HepG2 (cell line): ENCODE results near the gene IGSF21. TPM values are rescaled to one million over a fixed set of nuclear protein-coding genes. Genes with fewer than 3 reads are reported as not detected.

Experiments used
- ATAC-seq: fragments of 200-7000 bp; cut with Tn5 transposase; 3 replicates; pipeline ENCODE4 v1.9.1; 2020; ENCODE audit warnings: mild to moderate bottlenecking, moderate library complexity
- BruUV-seq: library from RNA; stranded (reverse); fragments of 400-500 nt; replicated peaks from 2 replicates; lab custom pipeline; 2021; lab: Mats Ljungman, UMichigan
- CTCF ChIA-PET: fragments of 300-600 bp; formaldehyde crosslinking; extraction: SDS; loops from one replicate; lab custom pipeline; 2021; ENCODE audit warnings: low total read pairs, inconsistent platforms, low intra/inter-chr PET ratio; lab: Yijun Ruan, JAX
- POLR2A ChIA-PET: fragments of 350-600 bp; sonication (Branson Sonifier 250); formaldehyde crosslinking; loops from one replicate; lab custom pipeline; 2020; ENCODE audit warnings: antibody characterized with exemption, inconsistent platforms; lab: Yijun Ruan, JAX
- DNase-seq: peaks from one replicate; pipeline ENCODE4 v3.0.0-alpha.2; 2015; ENCODE audit warnings: low spot score
- FAIRE-seq: peaks from 3 replicates; lab custom pipeline; 2011; peaks lifted over from hg19 to GRCh38; lab: Jason Lieb, UNC
- H2AFZ ChIP-seq: one replicate; pipeline ENCODE4 v1.6.1; 2011; ENCODE audit warnings: low read length, inconsistent platforms
- H3K27ac ChIP-seq: fragments of 300-600 bp; 3 replicates; pipeline ENCODE4 v1.8.0; 2011; ENCODE audit warnings: mixed run types, mild to moderate bottlenecking, mixed read lengths, low read length, inconsistent platforms; ENCODE audit not compliant: insufficient read depth; ENCODE audit errors: extremely low read length
- H3K27me3 ChIP-seq, 2 experiments: fragments of 200-600 bp in 1 of 2; 2 replicates in 1 of 2; 3 replicates in 1 of 2; pipeline versions ENCODE4 v1.6.0 to v1.8.0; 2011; ENCODE audit warnings: low read length in 2 of 2, mild to moderate bottlenecking in 2 of 2, moderate library complexity in 2 of 2, inconsistent platforms in 1 of 2; ENCODE audit not compliant: insufficient read depth in 2 of 2, control insufficient read depth in 1 of 2
- H3K36me3 ChIP-seq, 2 experiments: fragments of 200-600 bp in 1 of 2; replicated peaks in 1 of 2; 2 replicates in 1 of 2; 3 replicates in 1 of 2; pipeline versions ENCODE4 v1.5.1 to v1.8.0; 2011; ENCODE audit warnings: low read length in 2 of 2, inconsistent platforms in 1 of 2; ENCODE audit not compliant: insufficient read depth in 2 of 2, control insufficient read depth in 1 of 2
- H3K4me1 ChIP-seq: 2 replicates; pipeline ENCODE4 v1.5.1; 2012; ENCODE audit warnings: low read length, inconsistent platforms; ENCODE audit not compliant: insufficient read depth
- H3K4me2 ChIP-seq: 2 replicates; pipeline ENCODE4 v1.6.0; 2011; ENCODE audit warnings: low read depth, low read length, inconsistent platforms
- H3K4me3 ChIP-seq, 3 experiments: fragments of 200-600 bp in 1 of 3; sonication (generic), shearing (Covaris generic) in 1 of 3; replicated peaks in 1 of 3; 2 replicates each; pipeline ENCODE4 v1.5.1; 2011 to 2016; ENCODE audit warnings: low read length in 3 of 3, inconsistent platforms in 2 of 3, low read depth in 2 of 3, mild to moderate bottlenecking in 2 of 3, control low read depth in 1 of 3, mixed read lengths in 1 of 3; ENCODE audit not compliant: insufficient read depth in 1 of 3
- H3K79me2 ChIP-seq: one replicate; pipeline ENCODE4 v1.6.1; 2011; ENCODE audit warnings: low read length, inconsistent platforms; ENCODE audit not compliant: insufficient read depth
- H3K9ac ChIP-seq: 2 replicates; pipeline ENCODE4 v1.6.0; 2011; ENCODE audit warnings: mild to moderate bottlenecking, low read depth, low read length, inconsistent platforms; ENCODE audit not compliant: insufficient read depth
- H3K9me3 ChIP-seq: 2 replicates; pipeline ENCODE4 v1.5.1; 2012; ENCODE audit warnings: mild to moderate bottlenecking, low read length
- H4K20me1 ChIP-seq: 2 replicates; pipeline ENCODE4 v1.6.0; 2011; ENCODE audit warnings: inconsistent platforms, mild to moderate bottlenecking, low read length, moderate library complexity; ENCODE audit not compliant: insufficient read depth
- DMAP1 ChIP-seq: IDR thresholded peaks from 2 replicates; pipeline ENCODE4 v1.6.1; 2016
- IRF9 ChIP-seq: sonication (generic); formaldehyde crosslinking; IDR thresholded peaks from 2 replicates; pipeline ENCODE4 v1.8.0; 2022; ENCODE audit warnings: missing genetic modification reagents, mild to moderate bottlenecking, borderline replicate concordance
- JDP2 ChIP-seq: sonication (generic); formaldehyde crosslinking; IDR thresholded peaks from 2 replicates; pipeline ENCODE4 v1.8.1; 2022; ENCODE audit warnings: missing genetic modification reagents, borderline replicate concordance
- LCORL ChIP-seq, 2 experiments: fragments of 450-650 bp in 1 of 2; sonication (generic) in 1 of 2; formaldehyde crosslinking in 1 of 2; IDR thresholded peaks; 2 replicates each; pipeline versions ENCODE4 v1.5.0 to v1.6.1; 2017 to 2020; ENCODE audit warnings: antibody characterized with exemption in 1 of 2, missing genetic modification reagents in 1 of 2
- MTA1 ChIP-seq: sonication (generic); formaldehyde crosslinking; IDR thresholded peaks from 2 replicates; pipeline ENCODE4 v1.4.0; 2020; ENCODE audit warnings: missing genetic modification reagents, mild to moderate bottlenecking, borderline replicate concordance
- RNF2 ChIP-seq: fragments of 450-650 bp; conservative IDR thresholded peaks from 2 replicates; pipeline ENCODE4 v1.6.1; 2016; ENCODE audit warnings: low read depth
- SMARCC2 ChIP-seq: fragments of 450-650 bp; IDR thresholded peaks from 2 replicates; pipeline ENCODE4 v1.6.1; 2017; ENCODE audit warnings: antibody characterized with exemption, mild to moderate bottlenecking
- YY1 ChIP-seq: IDR thresholded peaks from 2 replicates; pipeline ENCODE4 v1.6.1; 2011; ENCODE audit warnings: low read length, low read depth, moderate library complexity, mild to moderate bottlenecking; ENCODE audit not compliant: insufficient read depth, insufficient replicate concordance
- ZFP36L1 ChIP-seq: sonication (generic); formaldehyde crosslinking; IDR thresholded peaks from 2 replicates; pipeline ENCODE4 v1.8.0; 2022; ENCODE audit warnings: mild to moderate bottlenecking, missing genetic modification reagents, moderate library complexity
- ZNF460 ChIP-seq: sonication (generic); formaldehyde crosslinking; IDR thresholded peaks from 2 replicates; pipeline ENCODE4 v1.5.1; 2020; ENCODE audit warnings: missing genetic modification reagents, mild to moderate bottlenecking, borderline replicate concordance
- ZNF557 ChIP-seq: sonication (generic); formaldehyde crosslinking; IDR thresholded peaks from 2 replicates; pipeline ENCODE4 v1.4.0; 2020; ENCODE audit warnings: missing genetic modification reagents
- ZNF597 ChIP-seq: sonication (generic); formaldehyde crosslinking; IDR thresholded peaks from 2 replicates; pipeline ENCODE4 v1.5.0; 2020; ENCODE audit warnings: missing genetic modification reagents
- ZNF605 ChIP-seq: sonication (generic); formaldehyde crosslinking; IDR thresholded peaks from 2 replicates; pipeline ENCODE4 v1.8.0; 2022; ENCODE audit warnings: mild to moderate bottlenecking, missing genetic modification reagents
- ZNF749 ChIP-seq: sonication (generic); formaldehyde crosslinking; IDR thresholded peaks from 2 replicates; pipeline ENCODE4 v1.8.0; 2022; ENCODE audit warnings: mild to moderate bottlenecking, missing genetic modification reagents, moderate library complexity, borderline replicate concordance
- WGBS: methylation state at CpG from one replicate; pipeline ENCODE4 v1.1.6; 2017; ENCODE audit warnings: low lambda C conversion rate; 5-methylcytosine and 5-hydroxymethylcytosine counted together
- in situ Hi-C: cut with HindIII; loops from 2 replicates; pipeline ENCODE4 v1.10.0; 2017; ENCODE audit warnings: low pct_unique_long_range_greater_than_20kb; ENCODE audit not compliant: extremely low pct_ligation_motif_present
- intact Hi-C: fragments of 100-400 bp; cut with micrococcal nuclease; formaldehyde crosslinking; loops from one replicate; pipeline ENCODE4 v1.10.0; 2022; ENCODE audit not compliant: unreplicated experiment
- polyA plus RNA-seq, 8 experiments: library from polyadenylated mRNA; depleted of rRNA in 3 of 8; stranded (reverse) in 7 of 8; unstranded in 1 of 8; fragments of >200 nt; fragmentation: Illumina TruSeq in 4 of 8; extraction: Trizol in 4 of 8; gene quantifications; 2 replicates each; pipeline versions ENCODE4 v1.2.1 to v1.2.3, GENCODE V29; 2011 to 2016; ENCODE audit warnings: low read depth in 4 of 8, missing spikeins in 1 of 8, mixed read lengths in 1 of 8; ENCODE audit not compliant: insufficient read depth in 1 of 8
- total RNA-seq, 5 experiments: library from RNA; depleted of rRNA; stranded (reverse); fragments of >200 nt; fragmentation: Illumina TruSeq; extraction: Trizol; gene quantifications; 2 replicates each; pipeline ENCODE4 v1.2.3, GENCODE V29; 2016; ENCODE audit warnings: low read depth in 1 of 5
- TF ChIP-seq, protein P1 (sequence below): sonication (generic); formaldehyde crosslinking; IDR thresholded peaks from 2 replicates; pipeline ENCODE4 v1.4.0; 2020; ENCODE audit warnings: missing genetic modification reagents
- TF ChIP-seq, protein P2 (sequence below): fragments of 450-650 bp; IDR thresholded peaks from 2 replicates; pipeline ENCODE4 v1.6.1; 2017; ENCODE audit warnings: mild to moderate bottlenecking

Gene IGSF21
- total and polyA plus RNA-seq, 2 of the 13 experiments (the other 11 are each of a cell fraction or from before 2014, with no cell fraction given): not detected

GRCh38 chr1:18147672-18148071 lies 40.1 kb downstream of the IGSF21 start:
- POLR2A ChIA-PET: no interaction called here
- intact Hi-C loops (no loop called here), in situ Hi-C loops (no loop called here)
- H3K79me2 ChIP-seq: no peaks in the 10 kb centered on the region
- no peak overlapping the region for H3K9ac ChIP-seq
- TF ChIP-seq IRF9 (CRISPR knock-in tag) (no peak), ZFP36L1 (no peak), SMARCC2 (no peak), ZNF460 (no peak), DMAP1 (CRISPR knock-in tag) (no peak), ZNF749 (CRISPR knock-in tag) (no peak), YY1 (no peak), RNF2 (no peak), ZNF605 (CRISPR knock-in tag) (no peak), ZNF557 (CRISPR knock-in tag) (no peak), LCORL (IDR thresholded peaks at IDR 0.05) (no peak), LCORL (CRISPR knock-in tag; IDR thresholded peaks at IDR 0.05) (no peak), MTA1 (no peak), ZNF597 (CRISPR knock-in tag) (no peak), JDP2 (CRISPR knock-in tag) (no peak)
- TF ChIP-seq, protein P1, sequence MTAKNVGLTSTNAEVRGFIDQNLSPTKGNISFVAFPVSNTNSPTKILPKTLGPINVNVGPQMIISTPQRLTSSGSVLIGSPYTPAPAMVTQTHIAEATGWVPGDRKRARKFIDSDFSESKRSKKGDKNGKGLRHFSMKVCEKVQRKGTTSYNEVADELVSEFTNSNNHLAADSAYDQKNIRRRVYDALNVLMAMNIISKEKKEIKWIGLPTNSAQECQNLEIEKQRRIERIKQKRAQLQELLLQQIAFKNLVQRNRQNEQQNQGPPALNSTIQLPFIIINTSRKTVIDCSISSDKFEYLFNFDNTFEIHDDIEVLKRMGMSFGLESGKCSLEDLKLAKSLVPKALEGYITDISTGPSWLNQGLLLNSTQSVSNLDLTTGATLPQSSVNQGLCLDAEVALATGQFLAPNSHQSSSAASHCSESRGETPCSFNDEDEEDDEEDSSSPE: no peak
- TF ChIP-seq, protein P2, sequence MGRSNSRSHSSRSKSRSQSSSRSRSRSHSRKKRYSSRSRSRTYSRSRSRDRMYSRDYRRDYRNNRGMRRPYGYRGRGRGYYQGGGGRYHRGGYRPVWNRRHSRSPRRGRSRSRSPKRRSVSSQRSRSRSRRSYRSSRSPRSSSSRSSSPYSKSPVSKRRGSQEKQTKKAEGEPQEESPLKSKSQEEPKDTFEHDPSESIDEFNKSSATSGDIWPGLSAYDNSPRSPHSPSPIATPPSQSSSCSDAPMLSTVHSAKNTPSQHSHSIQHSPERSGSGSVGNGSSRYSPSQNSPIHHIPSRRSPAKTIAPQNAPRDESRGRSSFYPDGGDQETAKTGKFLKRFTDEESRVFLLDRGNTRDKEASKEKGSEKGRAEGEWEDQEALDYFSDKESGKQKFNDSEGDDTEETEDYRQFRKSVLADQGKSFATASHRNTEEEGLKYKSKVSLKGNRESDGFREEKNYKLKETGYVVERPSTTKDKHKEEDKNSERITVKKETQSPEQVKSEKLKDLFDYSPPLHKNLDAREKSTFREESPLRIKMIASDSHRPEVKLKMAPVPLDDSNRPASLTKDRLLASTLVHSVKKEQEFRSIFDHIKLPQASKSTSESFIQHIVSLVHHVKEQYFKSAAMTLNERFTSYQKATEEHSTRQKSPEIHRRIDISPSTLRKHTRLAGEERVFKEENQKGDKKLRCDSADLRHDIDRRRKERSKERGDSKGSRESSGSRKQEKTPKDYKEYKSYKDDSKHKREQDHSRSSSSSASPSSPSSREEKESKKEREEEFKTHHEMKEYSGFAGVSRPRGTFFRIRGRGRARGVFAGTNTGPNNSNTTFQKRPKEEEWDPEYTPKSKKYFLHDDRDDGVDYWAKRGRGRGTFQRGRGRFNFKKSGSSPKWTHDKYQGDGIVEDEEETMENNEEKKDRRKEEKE: no peak
- CTCF ChIA-PET: no interaction called here
- WGBS: 53% methylated on average over 4 of the region's 4 CpGs
- no peak for ATAC-seq
- DNase-seq: no peak
- H3K27me3 ChIP-seq: peaks cover 1 to 44% of the 10 kb centered on the region in 2 experiments; a peak in 3 of 5 replicates
- FAIRE-seq: no peak
- H2AFZ ChIP-seq: no peak overlapping the region
- no peaks in the 10 kb centered on the region for H3K36me3 ChIP-seq
- no peaks in the 10 kb centered on the region for H4K20me1 ChIP-seq
- no peak overlapping the region for H3K27ac ChIP-seq
- no peak overlapping the region for H3K4me2 ChIP-seq
- no peaks in the 10 kb centered on the region for H3K4me1 ChIP-seq
- no TSS peak for BruUV-seq
- H3K4me3 ChIP-seq: no peak overlapping the region
- no peaks in the 10 kb centered on the region for H3K9me3 ChIP-seq
